Esophagus muscularis mucosa (tissue), 4 donors: ENCODE results near the gene ZER1. TPM values are rescaled to one million over a fixed set of nuclear protein-coding genes. Genes with fewer than 3 reads are reported as not detected.

Source experiments
- DNase-seq: peaks from one replicate; pipeline ENCODE4 v3.0.0-alpha.2; 2017; ENCODE audit errors: extremely low spot score
- H3K27ac ChIP-seq, 4 donors: fragments of 200-600 bp; sonication (generic); replicated peaks in 1 of 4; 1 replicate in 3 of 4; 2 replicates in 1 of 4; pipeline ENCODE4 v1.5.1; 2016 to 2019; ENCODE audit warnings: mild to moderate bottlenecking in 1 of 4
- H3K27me3 ChIP-seq, 4 donors: fragments of 200-600 bp; sonication (generic); one replicate each; pipeline versions ENCODE4 v1.5.1 to v1.6.0; 2016 to 2019
- H3K36me3 ChIP-seq, 4 donors: fragments of 200-600 bp; sonication (generic); one replicate each; pipeline ENCODE4 v1.5.1; 2016 to 2019
- H3K4me1 ChIP-seq, 4 donors: fragments of 200-600 bp; sonication (generic); one replicate each; pipeline ENCODE4 v1.5.1; 2016 to 2019
- H3K4me3 ChIP-seq, 4 donors: fragments of 200-600 bp; sonication (generic); 1 replicate in 2 of 4; 2 replicates in 2 of 4; pipeline ENCODE4 v1.5.1; 2016 to 2019; ENCODE audit warnings: mild to moderate bottlenecking in 4 of 4, moderate library complexity in 1 of 4
- H3K9me3 ChIP-seq, 4 donors: fragments of 200-600 bp; sonication (generic); 1 replicate in 3 of 4; 2 replicates in 1 of 4; pipeline ENCODE4 v1.5.1; 2016 to 2019
- CTCF ChIP-seq, 3 experiments: fragments of 200-600 bp in 2 of 3; fragments of 450-650 bp in 1 of 3; sonication (generic) in 2 of 3; IDR thresholded peaks; one replicate each; pipeline ENCODE4 v1.5.1; 2017 to 2019; ENCODE audit warnings: antibody characterized with exemption in 3 of 3, mild to moderate bottlenecking in 2 of 3, moderate library complexity in 1 of 3
- EP300 ChIP-seq: sonication (generic); formaldehyde crosslinking; IDR thresholded peaks from one replicate; pipeline ENCODE4 v1.6.1; 2017; ENCODE audit warnings: antibody characterized with exemption
- POLR2A ChIP-seq: fragments of 450-650 bp; IDR thresholded peaks from one replicate; pipeline ENCODE4 v1.6.1; 2017; ENCODE audit warnings: antibody characterized with exemption, moderate library complexity, mild to moderate bottlenecking, low read depth
- POLR2AphosphoS5 ChIP-seq, 2 donors: sonication (generic); formaldehyde crosslinking; IDR thresholded peaks; one replicate each; pipeline ENCODE4 v1.6.1; 2017; ENCODE audit warnings: antibody characterized with exemption in 2 of 2
- WGBS: methylation state at CpG from one replicate; pipeline ENCODE4 v1.1.5; 2018; 5-methylcytosine and 5-hydroxymethylcytosine counted together
- intact Hi-C: fragments of 100-400 bp; cut with DNase I; formaldehyde crosslinking; loops from one replicate; pipeline ENCODE4 v1.15.1; 2023
- total RNA-seq, 4 donors: library from RNA; depleted of rRNA; stranded (reverse); fragments of >200 nt; gene quantifications; one replicate each; pipeline versions ENCODE4 v1.1.0 to v1.2.1, GENCODE V29; 2016

ZER1 gene
- total RNA-seq, 4 donors from 2014 or later, result 56.5 to 114 (median 79.4) TPM

DNA sequence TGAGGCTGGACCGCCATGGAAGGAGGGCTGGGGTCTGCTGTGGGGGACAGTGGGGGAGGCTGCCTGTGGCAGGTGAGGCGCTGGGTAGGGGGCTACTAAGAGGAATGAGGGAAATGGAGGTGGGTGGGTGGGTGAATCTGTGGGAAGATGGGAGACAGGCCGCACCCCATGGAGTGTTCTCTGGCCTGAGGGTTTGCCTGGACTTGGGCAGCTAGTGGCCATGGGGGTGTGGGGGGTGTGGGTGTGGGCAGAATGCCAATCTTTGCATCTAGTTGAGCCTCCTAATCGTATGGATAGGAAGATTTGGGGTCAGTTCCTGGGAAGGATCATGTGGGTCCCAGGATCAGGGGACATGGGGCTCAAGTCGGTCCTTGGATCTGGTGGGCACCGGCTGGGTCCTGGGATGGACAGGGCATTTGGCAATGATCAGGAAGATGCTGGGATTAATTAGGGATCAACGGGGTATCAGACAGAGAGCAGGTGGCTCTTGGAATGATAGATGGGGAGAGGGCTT is 48.3 kb downstream of the ZER1 start:
- TF ChIP-seq CTCF (IDR thresholded peaks at IDR 0.05) (no peak), POLR2AphosphoS5 (IDR thresholded peaks at IDR 0.05) (no peak), EP300 (no peak), POLR2A (no peak)
- H3K4me1 ChIP-seq, result peaks cover 4 to 24% (median 22%) of the 10 kb centered on the region in 4 donors
- intact Hi-C loops, result no loop called here
- peak overlapping the region; percentile 62 to 72 (median 65) for H3K4me3 ChIP-seq
- WGBS, result 45% methylated on average over 7 of the region's 7 CpGs
- H3K36me3 ChIP-seq, result peaks cover 0 to 22% (median 13%) of the 10 kb centered on the region in 4 donors
- no peaks in the 10 kb centered on the region for H3K9me3 ChIP-seq
- no peak for DNase-seq
- no peaks in the 10 kb centered on the region for H3K27me3 ChIP-seq
- peak overlapping the region; percentile 74 to 89 (median 82) for H3K27ac ChIP-seq

DNA sequence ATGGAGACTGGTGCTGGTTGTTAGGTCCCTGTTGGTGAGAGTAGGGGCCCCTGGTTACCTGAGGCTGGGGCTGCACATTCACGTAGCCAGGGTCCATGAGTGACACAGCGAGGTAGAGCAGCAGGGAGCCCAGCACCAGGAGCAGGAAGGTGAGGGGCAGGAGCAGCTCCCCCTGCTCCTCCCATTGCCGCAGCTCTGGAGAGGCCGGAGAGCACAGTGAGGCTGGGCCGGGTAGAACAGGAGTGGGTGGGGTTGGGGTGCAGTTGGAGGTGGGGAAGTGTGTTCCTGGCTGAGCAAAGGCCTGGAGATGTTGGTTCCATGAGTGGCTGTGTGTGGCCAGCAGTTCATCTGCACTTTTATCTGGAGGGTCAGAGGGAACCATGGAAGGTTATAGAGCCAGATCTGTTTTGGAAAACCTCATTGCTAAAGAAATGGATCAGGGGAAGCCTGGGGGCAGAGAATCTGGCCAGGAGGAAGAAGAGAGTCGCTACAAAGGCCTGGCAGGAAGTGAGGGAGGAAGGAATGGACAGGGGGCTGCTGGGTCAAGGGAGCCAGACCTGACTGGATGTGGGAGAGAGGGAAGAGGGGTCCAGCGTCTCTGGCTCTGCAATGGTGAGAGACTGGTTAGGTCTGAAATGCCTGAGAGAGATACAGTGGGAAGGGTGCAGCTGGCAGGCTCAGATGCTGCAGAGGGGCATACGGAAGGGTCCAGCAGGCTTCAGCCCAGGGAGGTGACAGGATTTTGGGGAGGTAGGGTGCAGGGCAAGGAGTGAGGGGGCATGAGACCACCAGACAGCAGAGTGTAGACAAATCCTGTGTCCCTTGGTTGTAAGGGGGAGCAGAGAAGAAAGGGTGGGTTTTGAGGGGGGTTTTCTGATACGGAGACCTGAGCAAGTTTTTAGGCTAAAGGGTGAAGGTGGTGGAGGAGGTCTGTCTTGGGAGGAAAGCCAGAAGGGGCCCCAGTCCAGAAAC is 49.1 kb downstream of the ZER1 start:
- Histone ChIP-seq H3K9me3 (no peaks in the 10 kb centered on the region), H3K36me3 (peaks cover 0 to 22% (median 13%) of the 10 kb centered on the region in 4 donors), H3K4me1 (peaks cover 4 to 24% (median 22%) of the 10 kb centered on the region in 4 donors), H3K4me3 (peak overlapping the region in 2 of 4 donors; percentile 62 to 65), H3K27me3 (no peaks in the 10 kb centered on the region), H3K27ac (peak overlapping the region; percentile 74 to 89 (median 82))
- 61% methylated on average over 8 of the region's 9 CpGs for WGBS
- TF ChIP-seq EP300 (no peak), CTCF (IDR thresholded peaks at IDR 0.05) (no peak)
- intact Hi-C loops, result no loop called here
- no peak for DNase-seq

DNA sequence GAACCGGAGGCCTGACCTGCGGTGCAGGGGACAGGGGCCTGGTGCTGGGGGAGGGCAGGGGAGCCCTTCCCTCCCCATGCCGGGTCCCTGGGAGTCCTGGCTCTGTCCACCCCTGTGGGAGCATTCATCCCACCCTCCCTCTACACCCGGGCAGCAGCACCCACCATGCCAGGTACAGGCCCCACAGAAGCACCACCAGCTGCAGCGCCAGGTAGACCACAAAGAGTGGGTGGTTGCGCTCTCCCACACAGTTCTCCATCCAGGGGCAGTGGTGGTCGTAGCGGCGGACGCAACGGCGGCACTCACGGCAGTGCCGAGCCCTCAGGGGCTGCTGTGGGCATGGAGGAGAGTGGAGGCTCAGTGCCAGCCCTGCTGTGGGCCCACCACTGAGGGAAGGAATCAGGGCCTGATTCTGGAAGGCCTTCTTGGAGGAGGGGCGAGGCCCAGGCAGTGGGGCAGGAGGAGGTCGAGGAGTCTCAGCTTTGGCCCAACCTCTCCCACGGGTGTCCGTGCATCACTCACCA is 50.2 kb downstream of the ZER1 start:
- H3K36me3 ChIP-seq, result peaks cover 0 to 24% (median 15%) of the 10 kb centered on the region in 4 donors
- no peak for DNase-seq
- H3K9me3 ChIP-seq, result no peaks in the 10 kb centered on the region
- 94% methylated on average over 16 of the region's 18 CpGs for WGBS
- intact Hi-C loops, result no loop called here
- no peaks in the 10 kb centered on the region for H3K27me3 ChIP-seq
- no peak overlapping the region for H3K4me3 ChIP-seq
- TF ChIP-seq POLR2AphosphoS5 (IDR thresholded peaks at IDR 0.05) (no peak), POLR2A (no peak), CTCF (IDR thresholded peaks at IDR 0.05) (no peak), EP300 (no peak)
- no peak overlapping the region for H3K27ac ChIP-seq
- H3K4me1 ChIP-seq, result peaks cover 4 to 24% (median 22%) of the 10 kb centered on the region in 4 donors

DNA sequence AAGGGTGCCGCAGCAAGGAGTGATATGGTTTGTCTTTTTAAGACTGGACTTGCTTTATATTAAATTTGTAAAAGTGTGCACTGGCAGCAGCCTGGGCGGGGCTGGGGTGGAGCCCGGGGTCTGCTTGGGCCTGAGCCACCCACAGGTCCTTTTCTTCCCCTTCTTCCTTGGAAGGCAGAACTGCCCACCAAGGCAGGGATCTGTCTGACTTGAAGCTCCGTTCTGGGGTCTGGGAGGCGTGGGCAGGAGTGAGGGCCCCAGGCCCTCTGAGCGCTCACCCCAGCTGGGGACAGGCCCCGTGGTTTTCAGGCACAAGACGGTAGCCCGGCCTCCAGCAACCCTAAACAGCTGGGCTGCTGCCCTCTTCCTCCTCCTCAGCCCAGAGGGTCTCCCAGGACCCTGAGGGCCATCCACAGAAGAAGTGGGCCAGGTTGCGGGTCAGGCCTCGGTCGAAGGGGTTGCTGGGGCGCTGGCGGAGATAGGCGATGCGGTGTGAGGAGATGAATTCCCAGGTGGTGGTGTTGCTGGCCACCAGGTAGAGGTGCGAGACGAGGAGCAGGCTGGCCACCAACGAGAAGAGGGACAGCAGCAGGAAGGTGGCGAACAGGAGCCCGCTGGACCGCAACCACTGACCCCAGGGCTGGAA is 50.8 kb downstream of the ZER1 start:
- Histone ChIP-seq H3K4me3 (no peak overlapping the region), H3K9me3 (no peaks in the 10 kb centered on the region), H3K4me1 (peaks cover 4 to 24% (median 22%) of the 10 kb centered on the region in 4 donors), H3K27me3 (no peaks in the 10 kb centered on the region), H3K36me3 (peaks cover 0 to 24% (median 15%) of the 10 kb centered on the region in 4 donors), H3K27ac (no peak overlapping the region)
- TF ChIP-seq POLR2A (no peak), POLR2AphosphoS5 (IDR thresholded peaks at IDR 0.05) (no peak), CTCF (IDR thresholded peaks at IDR 0.05) (no peak), EP300 (no peak)
- 90% methylated on average over 20 of the region's 22 CpGs for WGBS
- intact Hi-C loops, result no loop called here
- DNase-seq, result no peak
